H1 (cell line): ENCODE data around the gene MYRIP. TPM values are rescaled to one million over a fixed set of nuclear protein-coding genes. Genes with fewer than 3 reads are reported as not detected.

Experiments
- BACH1 ChIP-seq: IDR thresholded peaks from 2 replicates; pipeline ENCODE4 v1.6.1; 2012; ENCODE audit warnings: low read length, improper control_type of control experiment
- KDM5A ChIP-seq: fragments of 200-600 bp; IDR thresholded peaks from 2 replicates; pipeline ENCODE4 v1.7.1; 2012; ENCODE audit warnings: mild to moderate bottlenecking, low read length, inconsistent platforms, mixed read lengths
- MAFK ChIP-seq: IDR thresholded peaks from 2 replicates; pipeline ENCODE4 v1.6.1; 2012; ENCODE audit warnings: low read depth, mild to moderate bottlenecking, improper control_type of control experiment, low read length
- POLR2A ChIP-seq, 2 experiments: IDR thresholded peaks; 1 replicate in 1 of 2; 2 replicates in 1 of 2; pipeline ENCODE4 v1.6.1; 2011; ENCODE audit warnings: low read depth in 2 of 2, low read length in 2 of 2, mild to moderate bottlenecking in 2 of 2; ENCODE audit errors: control extremely low read depth in 1 of 2
- TAF7 ChIP-seq: optimal IDR thresholded peaks from 2 replicates; pipeline ENCODE3; 2011; ENCODE audit warnings: low read depth, mild to moderate bottlenecking, inconsistent platforms, low read length, moderate library complexity, borderline replicate concordance
- polyA plus RNA-seq, 7 experiments: library from polyadenylated mRNA; depleted of rRNA in 3 of 7; stranded (reverse) in 5 of 7; unstranded in 2 of 7; fragments of >200 nt in 5 of 7; fragments of 200-250 nt in 2 of 7; gene quantifications; 1 replicate in 5 of 7; 2 replicates in 1 of 7; 4 replicates in 1 of 7; pipeline versions ENCODE4 v1.2.1 to v1.2.3, GENCODE V29; 2011 to 2013; ENCODE audit warnings: missing spikeins in 2 of 7, mixed read lengths in 2 of 7
- total RNA-seq: library from RNA; stranded (reverse); fragmentation: NEBNext Ultra II Directional; extraction: Animal tissue kit (Norgen Biotek cat#: 25700); gene quantifications from 2 replicates; pipeline ENCODE4 v1.2.1, GENCODE V29; 2021
- TF ChIP-seq, protein P1 (sequence below): IDR thresholded peaks from 2 replicates; pipeline ENCODE4 v1.6.1; 2011; ENCODE audit warnings: low read length, improper control_type of control experiment
- TF ChIP-seq, protein P2 (sequence below): IDR thresholded peaks from 2 replicates; pipeline ENCODE4 v1.6.1; 2012; ENCODE audit warnings: inconsistent platforms

MYRIP gene
- total and polyA plus RNA-seq, 2 of the 8 experiments (the other 6 are each of a cell fraction or from before 2014, with no cell fraction given) = 0.54 to 4.3 TPM

- TF ChIP-seq, protein P1, sequence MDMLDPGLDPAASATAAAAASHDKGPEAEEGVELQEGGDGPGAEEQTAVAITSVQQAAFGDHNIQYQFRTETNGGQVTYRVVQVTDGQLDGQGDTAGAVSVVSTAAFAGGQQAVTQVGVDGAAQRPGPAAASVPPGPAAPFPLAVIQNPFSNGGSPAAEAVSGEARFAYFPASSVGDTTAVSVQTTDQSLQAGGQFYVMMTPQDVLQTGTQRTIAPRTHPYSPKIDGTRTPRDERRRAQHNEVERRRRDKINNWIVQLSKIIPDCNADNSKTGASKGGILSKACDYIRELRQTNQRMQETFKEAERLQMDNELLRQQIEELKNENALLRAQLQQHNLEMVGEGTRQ = no peak
- TF ChIP-seq POLR2A (IDR thresholded peaks at IDR 0.05; ENCODE audit: control extremely low read depth in 1 of 2, low read depth in 2 of 2, low read length in 2 of 2) = no peak
- no peak for TF ChIP-seq KDM5A
- TF ChIP-seq, protein P2, sequence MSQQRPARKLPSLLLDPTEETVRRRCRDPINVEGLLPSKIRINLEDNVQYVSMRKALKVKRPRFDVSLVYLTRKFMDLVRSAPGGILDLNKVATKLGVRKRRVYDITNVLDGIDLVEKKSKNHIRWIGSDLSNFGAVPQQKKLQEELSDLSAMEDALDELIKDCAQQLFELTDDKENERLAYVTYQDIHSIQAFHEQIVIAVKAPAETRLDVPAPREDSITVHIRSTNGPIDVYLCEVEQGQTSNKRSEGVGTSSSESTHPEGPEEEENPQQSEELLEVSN = no peak
- TF ChIP-seq TAF7 = no peak
- TF ChIP-seq MAFK = no peak
- no peak for TF ChIP-seq BACH1
These were observed 438.5 kb downstream of the MYRIP start (continued) for GRCh38 chr3:40247714-40248454.
